HG02623 (cell line): ENCODE measurements around the gene IL17RC.
"Not testable (repeated sequence)": the region's sequence is repeated elsewhere in the genome, so short reads cannot be mapped to it uniquely, and the experiment has no call there.

Source experiments
- ATAC-seq: cut with Tn5 transposase; IDR thresholded peaks from one replicate; pipeline ENCODE4 v1.9.1; 2021; ENCODE audit warnings: moderate library complexity; ENCODE audit not compliant: unreplicated experiment

IL17RC gene

GRCh38 chr3:9891072-9891622 lies 25.8 kb upstream of the IL17RC start:
- no peak for ATAC-seq

- ATAC-seq: no peak
Observed at GRCh38 chr3:9893739-9894138, 23.2 kb upstream of the IL17RC start.

GRCh38 chr3:9895715-9896114 lies 21.2 kb upstream of the IL17RC start:
- ATAC-seq: not testable (repeated sequence)

- ATAC-seq: not testable (repeated sequence)
Observed at GRCh38 chr3:9896755-9897407, 20.0 kb upstream of the IL17RC start.

GRCh38 chr3:9897408-9898372 lies 19.2 kb upstream of the IL17RC start:
- ATAC-seq: no peak

GRCh38 chr3:9898467-9899241 lies 18.2 kb upstream of the IL17RC start:
- no peak for ATAC-seq

- no peak for ATAC-seq
Observed at GRCh38 chr3:9899289-9899791, 17.6 kb upstream of the IL17RC start.

GRCh38 chr3:9900965-9901415 lies 15.9 kb upstream of the IL17RC start:
- not testable (repeated sequence) for ATAC-seq

GRCh38 chr3:9901967-9902366 lies 14.9 kb upstream of the IL17RC start:
- ATAC-seq: no peak

GRCh38 chr3:9902372-9903237 lies 14.3 kb upstream of the IL17RC start, which contains the start of gene IL17RE:
IL17RE (plus strand) TSS chr3:9902848; CDS start chr3:9902933, 85 bp downstream.
- no peak for ATAC-seq

- ATAC-seq: no peak
Observed at GRCh38 chr3:9903238-9903624, 13.7 kb upstream of the IL17RC start.

GRCh38 chr3:9903904-9904303 lies 13.0 kb upstream of the IL17RC start:
- no peak for ATAC-seq

- no peak for ATAC-seq
Observed at GRCh38 chr3:9906480-9906879, 10.4 kb upstream of the IL17RC start.

- no peak for ATAC-seq
Observed at GRCh38 chr3:9908286-9908685, 8.6 kb upstream of the IL17RC start.

GRCh38 chr3:9909221-9910013 lies 7.5 kb upstream of the IL17RC start:
- no peak for ATAC-seq

GRCh38 chr3:9911863-9912262 lies 5.0 kb upstream of the IL17RC start:
- ATAC-seq: no peak

- ATAC-seq: no peak
Observed at GRCh38 chr3:9912294-9912935, 4.5 kb upstream of the IL17RC start.

- no peak for ATAC-seq
Observed at GRCh38 chr3:9913601-9914000, 3.3 kb upstream of the IL17RC start.
